ENCODE measurements around the gene GPR18. TPM values are rescaled to one million over a fixed set of nuclear protein-coding genes. Genes with fewer than 3 reads are reported as not detected.

GPR18 gene
- total and polyA plus RNA-seq, 2 donors (not counting 1 experiment from before 2014, with no cell fraction given): not detected

DNA sequence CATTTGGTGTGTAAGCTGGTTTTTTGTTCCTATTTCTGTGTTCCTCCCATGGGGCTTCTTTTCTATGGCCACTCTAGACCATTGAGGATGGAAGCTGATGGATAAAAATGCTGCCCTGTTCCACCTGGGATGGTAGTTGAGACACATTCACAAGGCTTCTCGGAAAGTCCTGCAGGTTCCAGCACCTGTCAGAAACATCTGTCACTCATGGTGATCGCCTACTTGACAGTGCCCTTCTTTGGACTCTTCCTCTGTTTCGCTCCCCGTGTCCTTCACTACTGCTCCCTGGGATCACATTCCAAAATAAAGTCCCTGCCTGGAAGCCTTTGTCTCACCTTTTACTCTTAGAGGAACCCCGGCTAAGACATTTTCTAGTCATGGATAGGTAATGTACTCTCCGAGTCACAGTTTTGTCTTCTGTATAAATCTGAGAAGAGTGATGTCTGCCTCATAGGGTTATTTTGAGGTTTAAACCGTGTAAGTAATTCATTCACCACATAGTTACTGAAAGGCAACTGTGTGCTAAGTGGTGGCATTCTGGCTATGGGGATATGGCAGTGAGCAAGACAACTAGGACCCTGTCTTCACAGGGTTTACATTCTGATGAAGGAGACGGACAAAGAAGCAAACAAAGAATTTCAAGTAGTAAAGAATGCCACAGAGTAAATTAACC lies 36.5 kb downstream of the GPR18 start:
- Histone ChIP-seq H3K27ac (ENCODE audit: insufficient read depth, low read length) (no peak overlapping the region), H4K20me1 (ENCODE audit: control insufficient read depth, extremely low read depth, insufficient read depth, low read length) (no peaks in the 10 kb centered on the region), H2AFZ (ENCODE audit: low read length) (no peak overlapping the region), H3K4me1 (ENCODE audit: control insufficient read depth, extremely low read depth, insufficient read depth, low read length) (no peaks in the 10 kb centered on the region), H3K4me2 (ENCODE audit: extremely low read depth, insufficient read depth, low read length) (no peak overlapping the region), H3K36me3 (ENCODE audit: control insufficient read depth, insufficient read depth, low read length) (no peaks in the 10 kb centered on the region), H3K79me2 (ENCODE audit: control insufficient read depth, insufficient read depth, low read length) (peaks cover 16% of the 10 kb centered on the region), H3K9ac (ENCODE audit: insufficient read depth, low read length) (no peak overlapping the region), H3K27me3 (ENCODE audit: control insufficient read depth, insufficient read depth, low read length) (no peaks in the 10 kb centered on the region), H3K9me3 (ENCODE audit: control insufficient read depth, insufficient read depth, low read depth, low read length) (no peaks in the 10 kb centered on the region), H3K4me3 (replicated peaks in 1 of 4; ENCODE audit: control extremely low read depth in 1 of 4, insufficient read depth in 1 of 4, low read depth in 3 of 4, low read length in 4 of 4) (no peak overlapping the region)
- TF ChIP-seq, protein P1, sequence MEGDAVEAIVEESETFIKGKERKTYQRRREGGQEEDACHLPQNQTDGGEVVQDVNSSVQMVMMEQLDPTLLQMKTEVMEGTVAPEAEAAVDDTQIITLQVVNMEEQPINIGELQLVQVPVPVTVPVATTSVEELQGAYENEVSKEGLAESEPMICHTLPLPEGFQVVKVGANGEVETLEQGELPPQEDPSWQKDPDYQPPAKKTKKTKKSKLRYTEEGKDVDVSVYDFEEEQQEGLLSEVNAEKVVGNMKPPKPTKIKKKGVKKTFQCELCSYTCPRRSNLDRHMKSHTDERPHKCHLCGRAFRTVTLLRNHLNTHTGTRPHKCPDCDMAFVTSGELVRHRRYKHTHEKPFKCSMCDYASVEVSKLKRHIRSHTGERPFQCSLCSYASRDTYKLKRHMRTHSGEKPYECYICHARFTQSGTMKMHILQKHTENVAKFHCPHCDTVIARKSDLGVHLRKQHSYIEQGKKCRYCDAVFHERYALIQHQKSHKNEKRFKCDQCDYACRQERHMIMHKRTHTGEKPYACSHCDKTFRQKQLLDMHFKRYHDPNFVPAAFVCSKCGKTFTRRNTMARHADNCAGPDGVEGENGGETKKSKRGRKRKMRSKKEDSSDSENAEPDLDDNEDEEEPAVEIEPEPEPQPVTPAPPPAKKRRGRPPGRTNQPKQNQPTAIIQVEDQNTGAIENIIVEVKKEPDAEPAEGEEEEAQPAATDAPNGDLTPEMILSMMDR (conservative IDR thresholded peaks at IDR 0.05 in 1 of 2, IDR thresholded peaks at IDR 0.05 in 1 of 2; ENCODE audit: low read depth in 1 of 2, low read length in 2 of 2): no peak
- TF ChIP-seq EZH2 (IDR thresholded peaks at IDR 0.05; ENCODE audit: low read length, missing control alignments): no peak
- no peak for DNase-seq (ENCODE audit: low read depth in 2 of 2)

DNA sequence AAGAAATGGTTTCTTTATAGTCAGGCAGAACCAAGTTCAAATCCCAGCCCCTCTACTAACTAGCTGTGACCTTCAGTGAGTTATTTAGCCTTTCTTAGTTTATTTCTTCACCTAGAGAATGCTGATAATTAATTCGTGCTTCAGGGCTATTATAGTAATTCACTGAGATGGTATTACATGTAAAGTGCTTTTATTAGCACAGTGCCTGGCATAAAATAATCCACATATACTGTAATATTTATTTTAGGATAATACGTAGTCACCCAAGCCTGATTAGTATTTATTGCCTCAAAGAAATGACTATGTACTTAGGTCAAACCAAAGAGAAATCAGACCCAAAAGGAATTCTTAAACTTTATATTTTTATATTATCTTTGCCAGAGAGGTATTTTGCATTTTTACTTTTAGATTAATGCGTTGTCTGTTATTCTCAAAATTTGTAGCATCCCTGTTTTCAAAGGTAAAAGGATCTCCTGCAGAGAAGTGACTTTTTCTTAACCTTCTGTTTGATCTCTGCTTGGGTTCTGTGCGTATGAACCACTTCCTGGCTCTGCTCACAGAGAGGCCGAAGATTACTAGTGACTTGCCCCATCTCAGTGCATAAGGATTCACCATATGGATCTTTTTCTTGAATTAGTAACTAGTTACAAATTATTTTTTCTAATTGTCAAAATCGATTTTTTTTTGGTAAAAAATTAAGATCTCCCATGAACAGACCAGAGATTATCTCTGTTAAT lies 37.8 kb downstream of the GPR18 start:
- Histone ChIP-seq H3K27me3 (ENCODE audit: control insufficient read depth, insufficient read depth, low read length) (no peaks in the 10 kb centered on the region), H2AFZ (ENCODE audit: low read length) (no peak overlapping the region), H3K27ac (ENCODE audit: insufficient read depth, low read length) (no peak overlapping the region), H3K4me3 (replicated peaks in 1 of 4; ENCODE audit: control extremely low read depth in 1 of 4, insufficient read depth in 1 of 4, low read depth in 3 of 4, low read length in 4 of 4) (no peak overlapping the region), H3K79me2 (ENCODE audit: control insufficient read depth, insufficient read depth, low read length) (peaks cover 14% of the 10 kb centered on the region), H3K36me3 (ENCODE audit: control insufficient read depth, insufficient read depth, low read length) (no peaks in the 10 kb centered on the region), H3K4me1 (ENCODE audit: control insufficient read depth, extremely low read depth, insufficient read depth, low read length) (no peaks in the 10 kb centered on the region), H3K4me2 (ENCODE audit: extremely low read depth, insufficient read depth, low read length) (no peak overlapping the region), H4K20me1 (ENCODE audit: control insufficient read depth, extremely low read depth, insufficient read depth, low read length) (no peaks in the 10 kb centered on the region), H3K9me3 (ENCODE audit: control insufficient read depth, insufficient read depth, low read depth, low read length) (no peaks in the 10 kb centered on the region), H3K9ac (ENCODE audit: insufficient read depth, low read length) (no peak overlapping the region)
- DNase-seq (ENCODE audit: low read depth in 2 of 2): no peak
- TF ChIP-seq, protein P1 (conservative IDR thresholded peaks at IDR 0.05 in 1 of 2, IDR thresholded peaks at IDR 0.05 in 1 of 2; ENCODE audit: low read depth in 1 of 2, low read length in 2 of 2): no peak
- no peak for TF ChIP-seq EZH2 (IDR thresholded peaks at IDR 0.05; ENCODE audit: low read length, missing control alignments)

DNA sequence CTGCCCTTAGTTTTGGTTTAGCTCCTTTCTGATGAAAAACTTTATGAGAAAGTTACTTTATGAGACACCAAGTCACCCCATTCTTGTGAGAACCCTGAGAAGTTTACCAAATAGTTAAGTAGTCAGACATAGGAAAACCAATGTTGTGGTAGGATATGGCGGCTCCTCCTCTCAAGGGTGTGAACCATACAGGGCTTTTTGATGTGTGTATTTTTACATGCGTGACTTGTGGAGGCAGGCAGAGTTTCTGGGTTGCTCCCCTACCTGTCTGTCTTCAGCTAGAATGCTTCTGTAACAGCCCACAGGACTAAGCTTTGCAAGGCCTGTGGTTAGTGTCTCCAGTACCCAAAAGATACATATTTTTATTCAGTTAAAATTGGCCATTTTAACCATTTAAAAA lies 39.2 kb downstream of the GPR18 start:
- H3K27me3 ChIP-seq (ENCODE audit: control insufficient read depth, insufficient read depth, low read length): no peaks in the 10 kb centered on the region
- H3K9me3 ChIP-seq (ENCODE audit: control insufficient read depth, insufficient read depth, low read depth, low read length): no peaks in the 10 kb centered on the region
- no peak overlapping the region for H3K9ac ChIP-seq (ENCODE audit: insufficient read depth, low read length)
- DNase-seq (ENCODE audit: low read depth in 2 of 2): no peak
- H3K4me3 ChIP-seq (replicated peaks in 1 of 4; ENCODE audit: control extremely low read depth in 1 of 4, insufficient read depth in 1 of 4, low read depth in 3 of 4, low read length in 4 of 4): no peak overlapping the region
- no peaks in the 10 kb centered on the region for H3K4me1 ChIP-seq (ENCODE audit: control insufficient read depth, extremely low read depth, insufficient read depth, low read length)
- no peak overlapping the region for H3K27ac ChIP-seq (ENCODE audit: insufficient read depth, low read length)
- peaks cover 13% of the 10 kb centered on the region for H3K79me2 ChIP-seq (ENCODE audit: control insufficient read depth, insufficient read depth, low read length)
- H3K4me2 ChIP-seq (ENCODE audit: extremely low read depth, insufficient read depth, low read length): no peak overlapping the region
- no peak overlapping the region for H2AFZ ChIP-seq (ENCODE audit: low read length)
- TF ChIP-seq, protein P1 (conservative IDR thresholded peaks at IDR 0.05 in 1 of 2, IDR thresholded peaks at IDR 0.05 in 1 of 2; ENCODE audit: low read depth in 1 of 2, low read length in 2 of 2): no peak
- no peak for TF ChIP-seq EZH2 (IDR thresholded peaks at IDR 0.05; ENCODE audit: low read length, missing control alignments)
- no peaks in the 10 kb centered on the region for H4K20me1 ChIP-seq (ENCODE audit: control insufficient read depth, extremely low read depth, insufficient read depth, low read length)
- H3K36me3 ChIP-seq (ENCODE audit: control insufficient read depth, insufficient read depth, low read length): no peaks in the 10 kb centered on the region

Measured in fibroblast of lung (primary cell).